ENCODE results near the gene MAP4K2. TPM values are rescaled to one million over a fixed set of nuclear protein-coding genes. Genes with fewer than 3 reads are reported as not detected.

The MAP4K2 gene
- total and polyA plus RNA-seq, 9 of the 15 experiments (the other 6 are each of a cell fraction or from before 2014, with no cell fraction given), result 0.13 to 14.5 (median 7.3) TPM

DNA sequence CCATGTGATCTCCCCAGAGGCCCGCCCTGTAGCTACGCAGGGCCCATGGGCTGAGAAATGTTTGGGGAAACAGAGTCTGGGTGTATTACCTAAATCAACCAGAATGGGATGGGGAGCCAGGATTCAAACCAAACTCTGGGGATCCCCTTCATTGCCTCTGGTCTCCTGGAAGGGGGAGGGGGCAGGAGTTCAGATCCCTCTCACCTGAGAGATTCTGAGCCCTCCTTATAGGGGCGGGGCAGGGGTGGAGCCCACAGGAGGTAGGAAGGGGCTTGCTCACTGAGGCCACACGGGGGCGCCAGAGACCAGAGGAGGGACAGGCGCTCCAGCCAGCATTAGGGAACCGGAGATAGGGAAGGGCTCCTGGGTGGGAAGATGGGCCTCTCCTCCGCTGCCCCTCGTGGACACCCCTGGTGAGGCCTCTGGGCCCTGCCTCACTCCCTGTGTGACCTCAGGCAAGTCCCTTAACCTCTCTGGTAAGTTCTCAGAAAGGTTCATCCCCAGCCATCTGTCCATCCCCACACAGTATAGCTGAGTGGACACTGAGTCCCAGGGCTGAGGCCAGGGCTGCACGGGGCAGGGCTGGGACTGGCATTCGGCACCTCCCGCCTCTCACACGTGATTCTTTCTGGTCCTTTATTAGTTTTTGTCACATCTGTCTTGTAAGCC is 44.1 kb upstream of the MAP4K2 start (continued):
- 0 out of 2 replicates have a peak, but pooled peaks have one; percentile 23 for TF ChIP-seq ZNF12 (CRISPR knock-in tag; IDR thresholded peaks at IDR 0.05)
- peak; percentile 82 for TF ChIP-seq BRD9 (IDR thresholded peaks at IDR 0.05; ENCODE audit: low read depth, partially characterized antibody)
- no peak for TF ChIP-seq CEBPG (CRISPR knock-in tag; IDR thresholded peaks at IDR 0.05)
- no peak for TF ChIP-seq CEBPG (tag; conservative IDR thresholded peaks at IDR 0.05 in 1 of 2, IDR thresholded peaks at IDR 0.05 in 1 of 2)
- peak; percentile 73 for TF ChIP-seq ARID4B (CRISPR knock-in tag; IDR thresholded peaks at IDR 0.05)
- TF ChIP-seq FUS (optimal IDR thresholded peaks at IDR 0.05; ENCODE audit: low read depth, low read length), result no peak
- peak; percentile 56; the same call in 1 of the 2 replicates for TF ChIP-seq GATAD2B (IDR thresholded peaks at IDR 0.05; ENCODE audit: borderline replicate concordance)
- no peak for TF ChIP-seq ZNF318 (IDR thresholded peaks at IDR 0.05; ENCODE audit: borderline replicate concordance in 1 of 2, low read depth in 1 of 2)
- no peak for TF ChIP-seq ELK1 (CRISPR knock-in tag; IDR thresholded peaks at IDR 0.05)
- TF ChIP-seq, protein P1, sequence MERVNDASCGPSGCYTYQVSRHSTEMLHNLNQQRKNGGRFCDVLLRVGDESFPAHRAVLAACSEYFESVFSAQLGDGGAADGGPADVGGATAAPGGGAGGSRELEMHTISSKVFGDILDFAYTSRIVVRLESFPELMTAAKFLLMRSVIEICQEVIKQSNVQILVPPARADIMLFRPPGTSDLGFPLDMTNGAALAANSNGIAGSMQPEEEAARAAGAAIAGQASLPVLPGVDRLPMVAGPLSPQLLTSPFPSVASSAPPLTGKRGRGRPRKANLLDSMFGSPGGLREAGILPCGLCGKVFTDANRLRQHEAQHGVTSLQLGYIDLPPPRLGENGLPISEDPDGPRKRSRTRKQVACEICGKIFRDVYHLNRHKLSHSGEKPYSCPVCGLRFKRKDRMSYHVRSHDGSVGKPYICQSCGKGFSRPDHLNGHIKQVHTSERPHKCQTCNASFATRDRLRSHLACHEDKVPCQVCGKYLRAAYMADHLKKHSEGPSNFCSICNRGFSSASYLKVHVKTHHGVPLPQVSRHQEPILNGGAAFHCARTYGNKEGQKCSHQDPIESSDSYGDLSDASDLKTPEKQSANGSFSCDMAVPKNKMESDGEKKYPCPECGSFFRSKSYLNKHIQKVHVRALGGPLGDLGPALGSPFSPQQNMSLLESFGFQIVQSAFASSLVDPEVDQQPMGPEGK (CRISPR knock-in tag; IDR thresholded peaks at IDR 0.05; ENCODE audit: borderline replicate concordance), result no peak

All from K562 (cell line).